ENCODE measurements around the gene CRY2. TPM values are rescaled to one million over a fixed set of nuclear protein-coding genes. Genes with fewer than 3 reads are reported as not detected.
A peak's percentile ranks its signal among the peaks of the same experiment; 100 is the strongest.

Gene CRY2
- total and polyA plus RNA-seq, 10 of the 15 experiments (the other 5 are each of a cell fraction or from before 2014, with no cell fraction given), result 1.2 to 14.7 (median 8.1) TPM

DNA sequence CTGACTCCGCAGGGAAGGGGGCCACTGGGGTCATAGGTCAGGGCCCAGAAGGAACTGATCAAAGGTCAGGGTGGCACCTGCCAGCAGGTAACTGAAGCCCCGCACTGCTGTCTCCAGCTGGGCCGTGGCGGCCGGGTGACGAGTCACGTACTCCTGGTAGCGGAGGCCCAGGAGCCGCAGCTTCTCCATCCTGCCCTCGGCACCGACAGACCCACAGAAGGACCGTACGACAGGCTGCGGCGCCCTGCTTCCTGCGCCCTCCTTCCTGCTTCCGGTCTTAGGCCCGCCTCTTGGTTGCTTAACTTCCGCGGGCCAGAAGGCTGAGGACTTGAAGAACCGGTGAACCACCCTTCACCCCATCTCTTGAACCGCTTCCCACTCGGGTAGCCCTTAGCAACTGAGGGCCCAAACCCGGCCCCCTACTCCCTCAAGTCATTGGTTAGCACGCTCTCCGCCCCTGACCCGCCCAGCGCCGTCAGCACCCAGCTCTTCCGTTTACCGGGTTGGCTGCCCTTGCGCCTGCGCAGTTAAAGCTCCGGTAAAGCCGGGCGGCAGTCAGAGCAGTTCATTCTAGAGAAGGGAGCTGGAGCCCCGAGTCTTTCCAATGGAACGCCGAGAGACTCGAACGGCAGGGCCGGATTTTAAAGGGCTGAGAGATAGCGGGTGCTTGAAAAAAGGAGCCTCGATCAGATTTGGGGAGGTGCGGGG is 70.5 kb downstream of the CRY2 start, which contains the start of gene PEX16 (continued):
- TF ChIP-seq, protein P1, sequence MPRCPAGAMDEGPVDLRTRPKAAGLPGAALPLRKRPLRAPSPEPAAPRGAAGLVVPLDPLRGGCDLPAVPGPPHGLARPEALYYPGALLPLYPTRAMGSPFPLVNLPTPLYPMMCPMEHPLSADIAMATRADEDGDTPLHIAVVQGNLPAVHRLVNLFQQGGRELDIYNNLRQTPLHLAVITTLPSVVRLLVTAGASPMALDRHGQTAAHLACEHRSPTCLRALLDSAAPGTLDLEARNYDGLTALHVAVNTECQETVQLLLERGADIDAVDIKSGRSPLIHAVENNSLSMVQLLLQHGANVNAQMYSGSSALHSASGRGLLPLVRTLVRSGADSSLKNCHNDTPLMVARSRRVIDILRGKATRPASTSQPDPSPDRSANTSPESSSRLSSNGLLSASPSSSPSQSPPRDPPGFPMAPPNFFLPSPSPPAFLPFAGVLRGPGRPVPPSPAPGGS (IDR thresholded peaks at IDR 0.05; ENCODE audit: borderline replicate concordance, insufficient read depth, low read depth, low read length, poor library complexity, severe bottlenecking), result no peak
- TF ChIP-seq ZSCAN29 (IDR thresholded peaks at IDR 0.05), result no peak
- TF ChIP-seq TBL1XR1 (IDR thresholded peaks at IDR 0.05; ENCODE audit: low read depth, low read length), result no peak
- TF ChIP-seq, protein P2, sequence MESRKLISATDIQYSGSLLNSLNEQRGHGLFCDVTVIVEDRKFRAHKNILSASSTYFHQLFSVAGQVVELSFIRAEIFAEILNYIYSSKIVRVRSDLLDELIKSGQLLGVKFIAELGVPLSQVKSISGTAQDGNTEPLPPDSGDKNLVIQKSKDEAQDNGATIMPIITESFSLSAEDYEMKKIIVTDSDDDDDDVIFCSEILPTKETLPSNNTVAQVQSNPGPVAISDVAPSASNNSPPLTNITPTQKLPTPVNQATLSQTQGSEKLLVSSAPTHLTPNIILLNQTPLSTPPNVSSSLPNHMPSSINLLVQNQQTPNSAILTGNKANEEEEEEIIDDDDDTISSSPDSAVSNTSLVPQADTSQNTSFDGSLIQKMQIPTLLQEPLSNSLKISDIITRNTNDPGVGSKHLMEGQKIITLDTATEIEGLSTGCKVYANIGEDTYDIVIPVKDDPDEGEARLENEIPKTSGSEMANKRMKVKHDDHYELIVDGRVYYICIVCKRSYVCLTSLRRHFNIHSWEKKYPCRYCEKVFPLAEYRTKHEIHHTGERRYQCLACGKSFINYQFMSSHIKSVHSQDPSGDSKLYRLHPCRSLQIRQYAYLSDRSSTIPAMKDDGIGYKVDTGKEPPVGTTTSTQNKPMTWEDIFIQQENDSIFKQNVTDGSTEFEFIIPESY (IDR thresholded peaks at IDR 0.05), result no peak
- TF ChIP-seq NFYA (IDR thresholded peaks at IDR 0.05; ENCODE audit: borderline replicate concordance, low read depth, low read length), result no peak
- TF ChIP-seq BCL11A (IDR thresholded peaks at IDR 0.05; ENCODE audit: low read depth, low read length), result no peak
- TF ChIP-seq BRCA1 (IDR thresholded peaks at IDR 0.05; ENCODE audit: low read depth, low read length), result no peak
- TF ChIP-seq IRF4 (IDR thresholded peaks at IDR 0.05; ENCODE audit: low read depth, low read length), result no peak
- no peak for TF ChIP-seq HDAC2 (IDR thresholded peaks at IDR 0.05)
- peak; percentile 98 for TF ChIP-seq POLR2AphosphoS5 (IDR thresholded peaks at IDR 0.05; ENCODE audit: low read length)
- no peak for TF ChIP-seq ZZZ3 (IDR thresholded peaks at IDR 0.05; ENCODE audit: control insufficient read depth, insufficient read length, low read depth)
- TF ChIP-seq NBN (IDR thresholded peaks at IDR 0.05), result 0 out of 2 replicates have a peak, but pooled peaks have one; percentile 49
- peak; percentile 78; the same call in 1 of the 2 replicates for TF ChIP-seq RFX5 (IDR thresholded peaks at IDR 0.05; ENCODE audit: low read depth, low read length)
- TF ChIP-seq TARDBP (IDR thresholded peaks at IDR 0.05; ENCODE audit: borderline replicate concordance), result no peak
- TF ChIP-seq GABPA (IDR thresholded peaks at IDR 0.05; ENCODE audit: low read depth), result peak; percentile 96
- peak; percentile 99 for TF ChIP-seq POLR2A (IDR thresholded peaks at IDR 0.05; ENCODE audit: low read depth, low read length)
- TF ChIP-seq, protein P3, sequence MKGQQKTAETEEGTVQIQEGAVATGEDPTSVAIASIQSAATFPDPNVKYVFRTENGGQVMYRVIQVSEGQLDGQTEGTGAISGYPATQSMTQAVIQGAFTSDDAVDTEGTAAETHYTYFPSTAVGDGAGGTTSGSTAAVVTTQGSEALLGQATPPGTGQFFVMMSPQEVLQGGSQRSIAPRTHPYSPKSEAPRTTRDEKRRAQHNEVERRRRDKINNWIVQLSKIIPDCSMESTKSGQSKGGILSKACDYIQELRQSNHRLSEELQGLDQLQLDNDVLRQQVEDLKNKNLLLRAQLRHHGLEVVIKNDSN (IDR thresholded peaks at IDR 0.05; ENCODE audit: borderline replicate concordance, extremely low read length, insufficient read depth, low read depth, low read length), result no peak
- TF ChIP-seq, protein P4, sequence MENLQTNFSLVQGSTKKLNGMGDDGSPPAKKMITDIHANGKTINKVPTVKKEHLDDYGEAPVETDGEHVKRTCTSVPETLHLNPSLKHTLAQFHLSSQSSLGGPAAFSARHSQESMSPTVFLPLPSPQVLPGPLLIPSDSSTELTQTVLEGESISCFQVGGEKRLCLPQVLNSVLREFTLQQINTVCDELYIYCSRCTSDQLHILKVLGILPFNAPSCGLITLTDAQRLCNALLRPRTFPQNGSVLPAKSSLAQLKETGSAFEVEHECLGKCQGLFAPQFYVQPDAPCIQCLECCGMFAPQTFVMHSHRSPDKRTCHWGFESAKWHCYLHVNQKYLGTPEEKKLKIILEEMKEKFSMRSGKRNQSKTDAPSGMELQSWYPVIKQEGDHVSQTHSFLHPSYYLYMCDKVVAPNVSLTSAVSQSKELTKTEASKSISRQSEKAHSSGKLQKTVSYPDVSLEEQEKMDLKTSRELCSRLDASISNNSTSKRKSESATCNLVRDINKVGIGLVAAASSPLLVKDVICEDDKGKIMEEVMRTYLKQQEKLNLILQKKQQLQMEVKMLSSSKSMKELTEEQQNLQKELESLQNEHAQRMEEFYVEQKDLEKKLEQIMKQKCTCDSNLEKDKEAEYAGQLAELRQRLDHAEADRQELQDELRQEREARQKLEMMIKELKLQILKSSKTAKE (IDR thresholded peaks at IDR 0.05; ENCODE audit: low read depth, poor library complexity, severe bottlenecking), result no peak
- TF ChIP-seq, protein P5, sequence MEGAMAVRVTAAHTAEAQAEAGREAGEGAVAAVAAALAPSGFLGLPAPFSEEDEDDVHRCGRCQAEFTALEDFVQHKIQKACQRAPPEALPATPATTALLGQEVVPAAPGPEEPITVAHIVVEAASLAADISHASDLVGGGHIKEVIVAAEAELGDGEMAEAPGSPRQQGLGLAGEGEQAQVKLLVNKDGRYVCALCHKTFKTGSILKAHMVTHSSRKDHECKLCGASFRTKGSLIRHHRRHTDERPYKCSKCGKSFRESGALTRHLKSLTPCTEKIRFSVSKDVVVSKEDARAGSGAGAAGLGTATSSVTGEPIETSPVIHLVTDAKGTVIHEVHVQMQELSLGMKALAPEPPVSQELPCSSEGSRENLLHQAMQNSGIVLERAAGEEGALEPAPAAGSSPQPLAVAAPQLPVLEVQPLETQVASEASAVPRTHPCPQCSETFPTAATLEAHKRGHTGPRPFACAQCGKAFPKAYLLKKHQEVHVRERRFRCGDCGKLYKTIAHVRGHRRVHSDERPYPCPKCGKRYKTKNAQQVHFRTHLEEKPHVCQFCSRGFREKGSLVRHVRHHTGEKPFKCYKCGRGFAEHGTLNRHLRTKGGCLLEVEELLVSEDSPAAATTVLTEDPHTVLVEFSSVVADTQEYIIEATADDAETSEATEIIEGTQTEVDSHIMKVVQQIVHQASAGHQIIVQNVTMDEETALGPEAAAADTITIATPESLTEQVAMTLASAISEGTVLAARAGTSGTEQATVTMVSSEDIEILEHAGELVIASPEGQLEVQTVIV (IDR thresholded peaks at IDR 0.05; ENCODE audit: borderline replicate concordance, partially characterized antibody), result peak; percentile 85
- TF ChIP-seq RELA (IDR thresholded peaks at IDR 0.05; ENCODE audit: borderline replicate concordance, partially characterized antibody), result peak; percentile 12
- TF ChIP-seq NR2C2 (IDR thresholded peaks at IDR 0.05; ENCODE audit: borderline replicate concordance, control insufficient read depth, insufficient read length, low read depth), result peak; percentile 86
- TF ChIP-seq EP300 (IDR thresholded peaks at IDR 0.05; ENCODE audit: borderline replicate concordance in 1 of 2, control insufficient read depth in 1 of 2, low read depth in 2 of 2, low read length in 2 of 2), result no peak; a peak in 1 of 4 replicates

Measured in GM12878 (cell line).